GM18508 (cell line): ENCODE measurements around the gene TXNDC5.
A peak's percentile ranks its signal among the peaks of the same experiment; 100 is the strongest.

Experiments
- ATAC-seq: cut with Tn5 transposase; IDR thresholded peaks from one replicate; pipeline ENCODE4 v1.9.1; 2021; ENCODE audit warnings: moderate number of reproducible peaks; ENCODE audit not compliant: insufficient read depth, unreplicated experiment

Gene TXNDC5

GRCh38 chr6:7910654-7911344 lies at the start of gene TXNDC5:
Gene TXNDC5 (minus strand): TSS chr6:7910788. CDS start chr6:7910776, 12 bp downstream.
- ATAC-seq = no peak

GRCh38 chr6:7960141-7960540 lies 49.6 kb upstream of the TXNDC5 start:
- ATAC-seq = no peak

GRCh38 chr6:7959453-7959852 lies 48.9 kb upstream of the TXNDC5 start:
- ATAC-seq = no peak

- ATAC-seq = no peak
These were observed 47.9 kb upstream of the TXNDC5 start for GRCh38 chr6:7958464-7958863.

GRCh38 chr6:7956257-7956656 lies 45.7 kb upstream of the TXNDC5 start:
- ATAC-seq = no peak

- no peak for ATAC-seq
These were observed 44.1 kb upstream of the TXNDC5 start for GRCh38 chr6:7954477-7955200.

- no peak for ATAC-seq
These were observed 43.2 kb upstream of the TXNDC5 start for GRCh38 chr6:7953753-7954152.

DNA sequence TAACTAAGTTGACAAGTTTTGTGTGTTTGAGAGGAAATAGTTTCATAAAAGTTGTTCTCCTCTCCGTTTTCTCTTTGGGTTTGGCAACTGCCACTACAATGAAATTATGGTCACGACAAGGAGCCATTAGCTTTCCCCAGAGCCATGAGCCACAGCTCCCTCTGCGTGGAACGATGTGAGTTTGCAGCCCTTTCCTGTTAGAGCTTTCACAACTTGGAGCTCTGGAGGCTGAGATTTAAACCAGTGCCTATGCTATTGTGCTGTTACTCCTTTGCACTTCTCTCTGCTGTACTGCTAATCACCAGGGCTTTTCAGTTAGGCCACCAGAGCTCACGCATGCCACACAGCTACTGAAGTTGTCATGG lies 29.3 kb upstream of the TXNDC5 start:
- ATAC-seq = no peak

GRCh38 chr6:7939184-7939863 lies 28.7 kb upstream of the TXNDC5 start:
- no peak for ATAC-seq

DNA sequence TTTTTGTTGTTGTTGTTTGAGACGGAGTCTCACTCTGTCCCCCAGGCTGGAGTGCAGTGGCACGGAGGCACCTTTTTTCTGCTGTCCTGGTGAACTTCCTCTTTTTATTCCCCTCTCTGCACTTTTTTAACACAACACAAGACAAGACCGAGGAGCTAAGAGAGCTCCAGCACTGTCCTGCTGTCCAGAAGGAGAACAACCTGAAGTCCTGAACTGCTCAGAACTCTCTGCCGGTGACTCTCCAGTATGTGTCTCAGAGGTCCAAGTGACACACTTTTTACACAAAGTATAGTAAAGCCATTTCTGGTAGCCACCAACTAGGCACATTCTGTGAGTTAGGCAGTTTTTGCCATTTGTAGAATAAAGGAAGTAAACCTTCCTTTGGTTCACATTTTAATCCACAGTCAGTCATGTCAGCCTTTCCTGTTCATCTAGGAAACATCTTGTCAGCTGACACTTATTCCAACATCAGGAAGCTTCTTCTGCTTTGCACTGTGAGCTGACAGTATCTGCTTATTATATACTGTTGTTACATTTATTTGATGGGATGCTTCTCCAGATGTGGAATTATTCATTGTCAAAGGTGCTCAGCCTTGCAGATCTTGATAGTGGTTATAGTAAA lies 28.1 kb upstream of the TXNDC5 start:
- no peak for ATAC-seq

GRCh38 chr6:7933794-7934193 lies 23.2 kb upstream of the TXNDC5 start:
- ATAC-seq = peak; percentile 98

DNA sequence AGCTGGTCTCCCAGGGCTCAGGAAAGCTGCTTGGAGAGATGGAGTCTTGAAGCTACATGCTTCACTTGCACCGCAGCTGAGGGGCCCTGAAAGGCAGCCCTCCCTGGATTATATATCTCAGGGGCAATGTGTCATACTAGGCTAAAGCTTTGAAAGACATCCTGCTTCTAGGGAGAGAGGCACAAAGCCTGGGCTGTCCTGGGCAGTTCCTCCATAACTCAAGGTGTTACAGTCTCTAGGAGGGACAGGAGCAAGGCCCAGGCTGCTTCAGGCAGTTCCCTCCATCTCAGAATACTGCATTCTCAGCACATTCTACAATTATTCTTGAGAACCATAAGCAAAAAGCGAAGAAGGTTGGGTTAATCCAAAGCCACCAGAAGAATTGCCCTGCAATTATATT lies 22.0 kb upstream of the TXNDC5 start:
- no peak for ATAC-seq

DNA sequence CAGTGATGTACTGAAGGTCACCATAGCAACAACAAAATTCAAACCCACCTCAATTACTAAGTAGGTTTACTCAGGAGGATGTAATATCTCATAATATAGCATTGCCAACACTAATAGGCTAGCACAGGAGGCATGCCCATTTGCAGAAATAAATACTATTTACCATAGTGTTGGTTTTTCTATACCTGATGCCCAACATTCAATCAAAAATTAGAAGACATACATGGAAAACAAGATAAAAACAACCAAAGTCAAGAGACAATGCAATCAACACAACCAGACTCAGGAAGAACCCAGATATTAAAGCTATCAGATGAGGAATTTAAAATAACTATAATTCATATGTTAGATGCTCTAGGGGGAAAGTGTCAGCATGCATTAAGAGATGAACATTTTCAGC lies 14.3 kb upstream of the TXNDC5 start:
- no peak for ATAC-seq

- ATAC-seq = no peak
These were observed 12.0 kb upstream of the TXNDC5 start for GRCh38 chr6:7922596-7922995.

DNA sequence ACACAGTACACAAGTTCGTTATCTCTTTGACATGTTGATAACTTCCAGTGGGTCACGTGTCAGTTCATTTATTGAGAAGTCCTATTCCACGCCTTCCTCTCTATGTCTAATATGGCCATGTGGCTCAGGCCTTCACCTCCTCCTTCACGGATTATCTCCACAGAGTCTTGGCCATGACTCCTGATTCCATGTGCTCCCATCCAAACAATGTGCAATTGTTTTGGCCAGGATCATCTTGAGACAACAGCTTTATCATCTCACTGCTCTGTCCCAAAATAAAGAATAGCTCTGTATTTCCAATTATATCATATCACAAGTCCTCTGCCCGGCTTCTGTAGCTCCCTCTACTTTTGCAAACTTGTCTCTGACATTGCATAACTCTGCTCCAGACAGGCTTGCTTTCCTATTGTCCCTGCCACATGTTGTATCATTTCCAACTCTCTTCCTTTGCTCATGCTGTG lies 11.1 kb upstream of the TXNDC5 start:
- no peak for ATAC-seq

GRCh38 chr6:7921046-7921445 lies 10.5 kb upstream of the TXNDC5 start:
- ATAC-seq = no peak

- ATAC-seq = no peak
These were observed 9.8 kb upstream of the TXNDC5 start for GRCh38 chr6:7920425-7920824.

- no peak for ATAC-seq
These were observed 9.3 kb upstream of the TXNDC5 start for GRCh38 chr6:7919871-7920270.

GRCh38 chr6:7918403-7918802 lies 7.8 kb upstream of the TXNDC5 start:
- ATAC-seq = no peak

DNA sequence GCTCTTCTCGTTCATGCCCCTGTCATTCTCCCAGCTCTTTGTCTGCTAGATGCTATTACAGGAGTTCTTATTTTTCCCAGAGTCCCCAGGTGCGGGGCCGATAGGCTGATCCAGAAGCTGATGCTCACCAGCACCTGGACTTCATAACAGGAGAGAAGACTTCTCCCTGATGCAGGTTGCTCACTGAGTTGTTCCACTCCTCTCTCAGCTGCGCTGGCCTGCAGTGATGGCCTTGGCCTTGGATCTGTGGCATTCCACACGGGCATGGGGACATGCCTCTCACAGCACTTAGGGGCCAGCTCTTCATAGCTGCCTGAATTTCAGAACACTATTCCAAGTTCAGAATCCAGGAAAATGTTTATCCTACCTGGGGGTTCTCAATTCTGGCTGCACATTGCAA lies 7.1 kb upstream of the TXNDC5 start:
- no peak for ATAC-seq

DNA sequence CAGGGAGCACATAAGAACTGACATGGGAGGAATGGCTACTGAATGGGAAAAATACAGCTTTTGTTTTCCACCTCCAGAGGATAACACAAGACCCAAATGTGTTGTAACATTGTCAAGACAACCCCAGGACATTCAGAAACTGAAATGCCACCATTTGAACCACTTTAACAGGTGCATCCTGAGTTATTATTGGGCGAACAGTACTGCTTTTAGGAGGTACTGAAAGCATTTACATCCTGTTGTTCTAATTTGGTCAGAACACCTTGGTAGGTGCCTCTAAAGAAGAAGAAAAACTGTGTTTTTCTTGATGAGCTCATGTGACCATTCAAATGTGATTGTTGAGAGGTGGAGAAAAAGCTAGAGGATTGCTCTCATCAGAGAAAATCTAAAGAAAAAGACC lies 6.4 kb upstream of the TXNDC5 start:
- ATAC-seq = peak; percentile 74
